HG03103 (cell line): ENCODE results near the gene CCDC170.

Source experiments
- ATAC-seq: cut with Tn5 transposase; IDR thresholded peaks from one replicate; pipeline ENCODE4 v1.9.1; 2021; ENCODE audit warnings: low read depth; ENCODE audit not compliant: unreplicated experiment

Gene CCDC170

DNA sequence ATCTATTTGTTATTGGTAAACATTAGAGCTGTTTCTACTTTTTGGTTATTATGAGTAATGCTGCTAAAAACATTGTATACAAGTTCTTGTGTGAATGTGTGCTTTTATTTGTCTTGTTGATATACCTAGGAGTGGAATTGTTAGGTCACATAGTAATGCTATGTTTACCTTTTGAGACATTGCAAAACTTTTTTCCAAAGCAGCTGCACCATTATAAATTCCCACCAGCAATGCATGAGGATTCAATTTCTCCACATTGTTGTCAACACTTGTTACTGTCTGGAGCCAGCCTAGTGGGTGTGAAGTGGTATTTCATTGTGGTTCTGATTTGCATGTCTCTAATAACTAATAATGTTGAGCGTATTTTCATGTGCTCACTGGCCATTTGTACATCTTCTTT, 145.9 kb downstream of the CCDC170 start:
- ATAC-seq: no peak

DNA sequence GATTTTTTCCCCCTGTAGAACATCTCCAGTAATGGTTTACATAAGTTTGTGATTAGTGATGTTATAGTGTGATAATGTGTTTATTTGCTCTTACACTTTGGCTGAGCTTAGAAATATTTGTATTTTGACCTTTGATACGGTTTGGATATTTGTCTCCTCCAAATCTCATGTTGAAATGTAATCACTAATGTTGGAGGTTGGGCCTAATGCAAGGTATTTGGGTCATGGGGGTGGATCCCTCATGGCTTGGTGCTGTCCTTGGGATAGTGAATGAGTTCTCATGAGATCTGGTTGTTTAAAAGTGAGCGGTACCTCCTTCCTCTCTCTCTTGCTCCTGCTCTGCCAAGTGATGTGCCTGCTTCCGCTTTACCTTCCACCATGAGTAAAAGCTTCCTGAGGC, 147.2 kb downstream of the CCDC170 start:
- no peak for ATAC-seq

DNA sequence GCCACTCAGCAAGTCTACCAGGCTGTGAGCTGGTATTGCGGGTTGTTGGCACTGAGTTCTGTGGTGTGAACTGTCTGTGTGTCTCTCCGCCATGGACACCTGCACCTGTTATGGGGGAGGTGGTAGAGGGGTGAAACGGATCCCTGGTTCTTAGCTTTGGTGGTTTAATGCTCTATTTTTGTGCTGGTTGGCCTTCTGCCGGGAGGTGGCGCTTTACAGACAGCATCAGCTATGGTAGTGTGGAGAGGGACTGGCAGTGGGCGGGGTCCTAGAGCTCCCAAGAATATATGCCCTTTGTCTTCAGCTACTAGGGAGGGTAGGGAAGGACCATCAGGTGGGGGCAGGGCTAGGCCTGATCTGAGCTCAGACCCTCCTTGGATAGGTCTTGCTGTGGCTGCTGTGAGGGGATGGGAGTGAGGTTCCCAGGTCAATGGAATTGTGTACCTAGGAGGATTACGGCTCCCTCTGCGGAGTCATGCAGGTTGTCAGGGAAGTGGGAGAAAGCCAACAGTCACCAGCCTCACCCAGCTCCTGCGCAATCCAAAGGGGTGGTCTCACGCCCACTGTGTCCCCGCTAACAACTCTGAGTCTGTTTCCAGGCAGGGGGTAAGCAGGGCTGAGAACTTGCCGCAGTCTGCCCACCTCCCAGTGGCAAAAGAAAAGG, 154.3 kb downstream of the CCDC170 start:
- no peak for ATAC-seq

DNA sequence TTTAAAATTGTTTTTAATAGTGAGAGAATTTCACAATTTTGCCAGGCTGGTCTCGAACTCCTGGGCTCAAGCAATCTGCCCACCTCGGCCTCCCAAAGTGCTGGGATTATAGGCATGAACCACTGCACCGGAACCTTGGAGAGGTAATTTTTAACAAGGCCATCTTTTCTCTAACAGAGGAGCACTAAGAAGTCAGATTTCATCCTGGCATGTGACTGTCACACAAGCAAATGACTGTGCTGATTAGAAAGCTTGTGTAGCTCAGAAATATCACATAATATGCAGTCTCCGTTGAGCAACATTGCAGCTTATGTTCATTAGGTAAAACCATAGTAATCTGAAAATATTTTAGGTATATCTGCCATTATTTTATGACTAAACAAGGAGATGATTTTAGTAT, 156.0 kb downstream of the CCDC170 start:
- ATAC-seq: no peak

DNA sequence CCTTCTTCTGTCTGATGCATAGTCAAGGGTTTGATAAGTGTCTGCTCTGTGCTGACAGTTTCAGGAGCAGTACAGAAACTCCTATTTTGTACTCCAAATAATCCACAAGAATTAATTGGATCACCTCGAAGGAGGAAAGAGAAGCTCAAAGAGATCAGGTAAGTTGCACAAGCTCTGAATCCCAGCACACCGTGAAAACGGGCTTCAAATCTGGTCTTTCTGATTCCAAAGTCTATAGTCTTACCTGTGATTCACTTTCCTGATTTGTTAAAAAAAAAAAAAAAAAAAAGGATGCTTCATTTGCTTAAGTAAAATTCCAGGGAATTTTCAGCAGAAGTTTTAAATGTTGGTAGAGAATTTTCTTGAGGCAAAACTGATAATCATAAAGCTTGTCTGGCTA, 157.8 kb downstream of the CCDC170 start:
- no peak for ATAC-seq

DNA sequence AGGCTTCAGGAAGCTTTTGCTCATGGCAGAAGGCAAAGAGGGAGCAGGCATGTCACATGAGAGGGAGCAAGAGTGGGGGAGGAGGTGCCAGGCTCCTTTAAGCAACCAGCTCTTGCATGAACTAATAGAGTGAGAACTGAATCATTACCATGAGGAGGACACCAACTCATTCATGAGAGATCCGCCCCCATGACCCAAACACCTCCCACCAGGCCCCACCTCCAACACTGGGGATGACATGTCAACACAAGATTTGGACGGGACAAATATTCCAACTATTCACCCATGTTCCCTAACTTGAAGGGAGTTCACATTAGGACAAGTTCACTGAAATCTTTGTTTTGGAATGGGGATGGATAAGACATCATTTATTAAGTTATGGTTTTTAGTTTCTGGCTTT, 158.5 kb downstream of the CCDC170 start:
- ATAC-seq: no peak

DNA sequence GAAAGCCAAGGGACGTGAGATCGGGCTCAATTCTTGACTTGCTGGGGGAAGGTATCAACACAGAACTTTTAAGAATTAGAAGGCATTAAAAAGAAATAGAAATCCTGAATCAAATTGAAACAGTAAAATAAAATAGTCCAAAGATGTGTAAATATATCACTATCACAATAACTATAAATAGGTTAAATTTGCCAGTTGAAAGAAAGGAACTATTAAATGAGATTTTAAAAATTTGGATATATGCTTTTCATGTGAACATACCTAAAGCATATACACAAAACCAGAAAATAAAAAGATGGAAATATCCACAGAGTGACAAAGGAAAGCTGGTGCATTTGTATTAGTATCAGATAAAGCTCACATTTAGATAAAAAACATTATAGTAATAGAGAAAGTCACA, 161.3 kb downstream of the CCDC170 start:
- ATAC-seq: no peak

DNA sequence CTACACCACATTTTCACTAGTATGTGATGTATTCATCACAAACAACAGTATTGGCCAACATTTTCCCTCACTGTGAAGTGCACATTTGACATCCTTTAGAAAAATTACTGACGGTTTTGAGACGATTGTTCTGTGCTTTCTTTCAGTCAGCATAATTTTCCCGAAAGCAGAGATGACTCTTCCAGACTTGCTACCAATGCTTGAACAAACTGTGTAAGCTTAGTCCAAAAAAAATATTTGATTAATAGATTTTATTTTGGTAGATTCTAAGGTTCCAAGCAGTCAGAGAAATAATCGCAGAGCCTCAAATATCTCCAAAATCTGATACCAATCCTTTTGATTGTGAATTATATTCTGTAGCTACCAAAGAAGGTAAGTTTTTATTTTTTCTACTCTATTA, 162.6 kb downstream of the CCDC170 start:
- ATAC-seq: no peak

DNA sequence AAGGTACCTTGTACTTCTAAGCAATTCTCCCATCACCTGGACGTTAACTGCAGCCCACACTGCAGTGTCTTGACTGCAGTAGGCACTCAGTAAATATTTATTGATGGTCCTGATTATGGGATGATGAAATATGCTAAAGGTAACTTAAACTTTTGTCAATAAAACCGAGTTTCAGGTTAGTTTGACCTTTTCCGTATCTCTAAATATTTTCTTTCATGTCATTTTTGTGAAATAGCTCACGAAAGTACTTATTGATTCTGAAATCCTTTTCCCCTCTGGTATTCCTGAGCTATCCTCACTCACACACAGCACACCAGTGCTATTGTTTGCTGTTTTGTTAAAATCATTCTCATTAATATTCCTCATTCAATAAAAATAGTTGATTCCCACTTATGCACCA, 164.3 kb downstream of the CCDC170 start:
- ATAC-seq: no peak

DNA sequence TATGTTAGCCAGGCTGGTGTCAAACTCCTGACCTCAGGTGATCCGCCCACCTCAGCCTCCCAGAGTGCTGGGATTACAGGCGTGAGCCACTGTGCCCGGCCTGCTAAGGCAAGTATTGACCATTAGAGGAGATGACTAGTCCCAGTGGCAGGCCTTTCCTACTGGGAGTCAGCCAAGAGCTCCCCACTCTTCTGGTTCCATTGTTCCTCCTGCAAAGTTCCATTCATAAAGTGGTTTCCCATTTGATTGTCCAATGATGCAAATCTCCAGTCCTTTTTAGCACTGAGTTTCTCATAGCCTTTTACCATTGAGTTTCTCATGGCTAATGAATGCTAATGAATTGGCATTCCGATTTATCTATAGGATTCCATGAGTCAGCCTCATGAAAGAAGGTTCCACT, 165.4 kb downstream of the CCDC170 start:
- ATAC-seq: no peak

DNA sequence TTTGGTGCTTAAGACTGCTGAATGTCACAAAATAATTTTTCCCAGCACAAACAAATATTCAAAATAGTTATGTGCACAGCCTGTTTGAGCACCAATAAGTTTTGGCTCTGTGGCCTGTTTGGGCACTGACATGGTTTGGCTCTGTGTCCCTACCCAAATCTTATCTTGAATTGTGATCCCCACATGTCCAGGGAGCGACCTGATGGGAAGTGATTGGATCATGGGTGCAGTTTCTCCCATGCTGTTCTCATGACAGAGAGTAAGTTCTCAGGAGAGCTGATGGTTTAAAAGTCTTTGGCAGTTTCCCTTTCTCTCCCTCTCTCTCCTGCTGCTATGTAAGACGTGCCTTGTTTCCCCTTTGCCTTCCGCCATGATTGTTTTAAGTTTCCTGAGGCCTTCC, 167.7 kb downstream of the CCDC170 start:
- ATAC-seq: no peak

DNA sequence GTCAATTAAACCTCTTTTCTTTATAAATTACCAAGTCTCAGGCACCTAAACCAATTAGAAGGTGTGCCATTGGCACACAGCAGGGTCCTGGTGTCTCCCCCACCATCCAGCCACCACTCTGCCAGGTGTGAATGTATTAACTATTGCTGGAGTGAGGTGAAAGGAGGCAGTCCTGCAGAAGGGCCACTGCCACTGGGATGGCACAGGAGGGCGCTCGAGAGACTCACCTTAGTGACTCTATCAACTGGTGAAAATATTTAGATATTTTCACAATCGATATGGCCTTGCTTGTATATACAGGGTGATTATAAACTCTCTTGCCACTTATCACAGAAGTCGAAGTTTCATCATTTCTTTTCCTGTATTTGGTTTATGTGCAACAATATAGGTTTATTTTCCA, 168.1 kb downstream of the CCDC170 start:
- no peak for ATAC-seq

DNA sequence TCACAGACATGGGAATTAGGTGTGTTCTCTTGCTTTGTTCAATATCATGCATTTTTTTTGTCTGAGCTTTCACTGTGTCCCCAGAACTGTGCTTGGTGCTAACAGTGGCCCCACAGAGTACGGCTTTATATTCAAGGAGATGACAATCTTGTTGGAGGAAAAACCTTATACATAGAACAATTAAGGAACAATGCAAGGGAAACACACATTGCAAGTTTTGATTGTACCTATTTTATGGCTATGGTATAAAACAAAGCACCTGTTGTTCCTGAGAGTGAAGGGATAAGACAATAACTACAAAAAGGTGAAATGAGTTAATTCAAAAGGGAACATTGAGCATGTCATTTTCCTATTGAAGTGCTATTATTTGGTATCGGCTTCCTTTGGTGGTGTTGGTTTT, 169.7 kb downstream of the CCDC170 start:
- no peak for ATAC-seq

DNA sequence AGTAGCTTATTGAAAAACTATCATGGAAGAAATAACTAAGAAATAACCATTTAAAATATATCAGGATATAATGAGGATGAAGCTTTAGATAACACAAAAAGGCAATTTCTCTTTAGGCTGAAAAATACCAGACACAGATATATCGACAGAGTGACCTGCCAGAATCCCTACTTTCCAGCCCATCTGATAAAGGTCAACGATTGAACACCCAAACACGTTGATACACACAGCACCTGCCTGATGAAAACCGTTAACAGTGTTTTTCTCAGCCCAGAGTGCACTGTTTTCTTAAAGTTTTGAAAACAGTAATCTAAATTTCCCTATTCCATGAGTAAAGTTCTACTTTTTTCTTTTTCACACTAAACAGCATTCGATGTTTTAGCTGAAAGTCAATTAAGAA, 170.6 kb downstream of the CCDC170 start:
- no peak for ATAC-seq

DNA sequence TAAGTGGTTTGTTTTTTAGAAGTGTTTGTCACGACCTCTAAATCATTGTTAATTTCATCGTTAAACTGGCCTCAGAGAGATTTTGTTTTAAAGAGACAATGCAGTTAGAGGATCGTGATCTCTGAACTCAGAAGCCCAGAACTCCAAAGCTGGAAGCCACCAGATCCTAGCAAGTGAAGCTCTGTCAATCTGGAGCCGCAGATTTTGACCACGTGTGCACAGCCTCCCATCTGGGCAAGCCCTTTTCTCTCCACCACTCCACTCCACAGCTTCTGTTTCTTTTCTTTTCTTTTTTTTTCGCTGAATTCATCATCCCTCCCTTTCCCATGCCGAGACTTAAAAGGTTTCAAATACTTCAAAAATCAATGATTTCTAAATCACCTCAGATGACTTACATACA, 171.5 kb downstream of the CCDC170 start:
- no peak for ATAC-seq

DNA sequence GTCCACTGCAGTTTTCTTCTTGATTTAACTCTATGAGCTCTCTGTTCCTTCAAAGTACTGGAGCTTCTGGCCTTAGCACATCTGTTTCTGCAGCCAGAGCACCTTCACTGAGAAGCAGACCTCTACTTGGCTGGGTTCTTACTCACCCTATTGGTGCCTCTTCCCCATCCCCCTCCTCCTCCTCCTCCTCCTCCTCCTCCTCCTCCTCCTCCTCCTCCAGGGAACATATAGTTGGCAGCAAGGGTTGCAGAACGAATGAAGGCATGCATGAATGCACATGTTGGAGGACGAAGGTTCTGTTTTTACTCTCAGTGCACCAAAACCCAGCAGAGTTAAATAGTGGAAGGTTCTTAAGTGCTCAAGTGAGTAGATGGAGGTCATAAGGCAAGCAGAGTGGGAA, 172.7 kb downstream of the CCDC170 start:
- no peak for ATAC-seq

DNA sequence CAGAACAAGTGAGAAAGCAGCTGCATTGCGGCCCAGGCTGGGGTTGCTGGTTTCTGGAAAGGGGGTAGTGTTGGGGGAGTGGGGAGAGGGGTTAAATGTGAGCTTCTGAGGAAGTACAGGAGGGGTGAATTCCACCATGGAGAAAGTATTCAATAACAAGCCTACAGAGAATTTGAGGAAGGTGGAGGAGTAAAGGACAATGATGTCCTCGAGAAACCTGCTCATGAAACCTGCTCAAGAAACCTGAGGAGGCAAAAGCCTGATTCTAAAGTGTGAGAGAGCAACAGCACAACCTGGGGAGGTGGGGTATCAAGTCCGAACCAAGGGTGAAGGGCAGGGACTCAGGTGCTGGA, 175.4 kb downstream of the CCDC170 start:
- ATAC-seq: no peak

DNA sequence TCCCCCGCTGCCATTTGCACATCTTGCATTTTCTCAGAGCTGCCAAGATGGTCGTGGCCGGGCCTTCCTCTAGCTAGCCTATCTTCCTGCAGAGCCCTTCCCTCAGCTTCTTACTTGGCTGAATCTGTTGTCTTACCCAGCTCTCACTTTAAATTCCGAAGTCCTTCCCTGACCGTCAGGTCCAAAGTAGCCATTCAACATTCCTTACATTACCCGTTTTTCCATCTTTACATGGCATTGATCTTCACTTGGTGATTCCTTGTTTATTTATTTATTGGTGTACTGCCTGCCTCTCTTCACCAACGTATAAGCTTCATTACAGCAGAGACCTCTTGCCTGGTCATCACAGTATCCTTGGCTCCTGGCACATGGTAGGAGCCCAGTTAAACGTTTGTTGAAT, 176.3 kb downstream of the CCDC170 start:
- ATAC-seq: no peak
